IMR-90 (cell line): ENCODE measurements around the gene TPM2. TPM values are rescaled to one million over a fixed set of nuclear protein-coding genes. Genes with fewer than 3 reads are reported as not detected.

ENCODE experiments used
- ATAC-seq: fragments of 200-7000 bp; cut with Tn5 transposase; 2 replicates; pipeline ENCODE4 v1.9.1; 2020; ENCODE audit warnings: low read depth, mild to moderate bottlenecking, moderate library complexity
- BruUV-seq: library from RNA; stranded (reverse); fragments of 400-500 nt; replicated peaks from 2 replicates; lab custom pipeline; 2021; lab: Mats Ljungman, UMichigan
- CTCF ChIA-PET: fragments of 300-600 bp; formaldehyde crosslinking; extraction: SDS; loops from one replicate; lab custom pipeline; 2021; ENCODE audit warnings: antibody characterized with exemption; lab: Yijun Ruan, JAX
- POLR2A ChIA-PET: fragments of 300-600 bp; sonication (Branson Sonifier 250); formaldehyde crosslinking; loops from one replicate; lab custom pipeline; 2022; ENCODE audit warnings: antibody characterized with exemption; ENCODE audit not compliant: unreplicated experiment; lab: Charles Lee
- DNase-seq: peaks from one replicate; pipeline ENCODE4 v3.0.0; 2013
- H2AFZ ChIP-seq: replicated peaks from 2 replicates; pipeline ENCODE3; 2013; ENCODE audit warnings: low read length, mild to moderate bottlenecking; ENCODE audit not compliant: poor library complexity
- H2AK5ac ChIP-seq: 2 replicates; pipeline ENCODE4 v1.6.1; 2013; ENCODE audit warnings: low read depth, low read length, inconsistent platforms
- H2AK9ac ChIP-seq: replicated peaks from 2 replicates; pipeline ENCODE3; 2013; ENCODE audit warnings: mild to moderate bottlenecking, low read depth, low read length, moderate library complexity; ENCODE audit not compliant: poor library complexity
- H2BK120ac ChIP-seq: 2 replicates; pipeline ENCODE4 v1.6.1; 2013; ENCODE audit warnings: low read depth, low read length, inconsistent platforms
- H2BK15ac ChIP-seq: 3 replicates; pipeline ENCODE4 v1.6.1; 2013; ENCODE audit warnings: low read depth, low read length, inconsistent platforms
- H2BK20ac ChIP-seq: 2 replicates; pipeline ENCODE4 v1.6.1; 2013; ENCODE audit warnings: low read depth, mild to moderate bottlenecking, inconsistent platforms, low read length, moderate library complexity
- H2BK5ac ChIP-seq: 2 replicates; pipeline ENCODE4 v1.6.1; 2013; ENCODE audit warnings: mild to moderate bottlenecking, low read depth, low read length, inconsistent platforms; ENCODE audit not compliant: poor library complexity, severe bottlenecking
- H3K14ac ChIP-seq: replicated peaks from 2 replicates; pipeline ENCODE4 v1.6.1; 2013; ENCODE audit warnings: low read depth, low read length, inconsistent platforms
- H3K18ac ChIP-seq: 2 replicates; pipeline ENCODE4 v1.6.1; 2013; ENCODE audit warnings: low read depth, low read length, control low read depth
- H3K23ac ChIP-seq: 2 replicates; pipeline ENCODE4 v1.6.1; 2013; ENCODE audit warnings: low read depth, low read length, inconsistent platforms
- H3K27ac ChIP-seq: 2 replicates; pipeline ENCODE4 v1.5.1; 2013; ENCODE audit warnings: mild to moderate bottlenecking, control low read depth, low read length; ENCODE audit not compliant: insufficient read depth
- H3K27me3 ChIP-seq: 2 replicates; pipeline ENCODE4 v1.6.1; 2013; ENCODE audit warnings: low read length; ENCODE audit not compliant: control insufficient read depth, insufficient read depth
- H3K36me3 ChIP-seq: 2 replicates; pipeline ENCODE4 v1.6.1; 2013; ENCODE audit warnings: low read length, mixed read lengths; ENCODE audit not compliant: control insufficient read depth, insufficient read depth
- H3K4ac ChIP-seq: 2 replicates; pipeline ENCODE4 v1.6.1; 2013; ENCODE audit warnings: low read depth, low read length, inconsistent platforms
- H3K4me1 ChIP-seq: 2 replicates; pipeline ENCODE4 v1.6.1; 2013; ENCODE audit warnings: low read length, mixed read lengths; ENCODE audit not compliant: control insufficient read depth, insufficient read depth
- H3K4me2 ChIP-seq: 2 replicates; pipeline ENCODE4 v1.6.1; 2013; ENCODE audit warnings: low read depth, mild to moderate bottlenecking, control low read depth, low read length, moderate library complexity
- H3K4me3 ChIP-seq: 2 replicates; pipeline ENCODE4 v1.5.1; 2013; ENCODE audit warnings: low read depth, mild to moderate bottlenecking, control low read depth, low read length, moderate library complexity; ENCODE audit not compliant: insufficient read depth
- H3K56ac ChIP-seq: 2 replicates; pipeline ENCODE4 v1.6.1; 2013; ENCODE audit warnings: low read length, inconsistent platforms; ENCODE audit not compliant: insufficient read depth; ENCODE audit errors: extremely low read depth
- H3K79me1 ChIP-seq, 2 experiments: 2 replicates each; pipeline ENCODE4 v1.6.1; 2013; ENCODE audit warnings: low read length in 2 of 2, inconsistent platforms in 1 of 2, low read depth in 1 of 2
- H3K9ac ChIP-seq: 2 replicates; pipeline ENCODE4 v1.6.1; 2013; ENCODE audit warnings: low read depth, low read length, control low read depth
- H3K9me1 ChIP-seq: 2 replicates; pipeline ENCODE4 v1.6.1; 2013; ENCODE audit warnings: low read length, inconsistent platforms; ENCODE audit not compliant: insufficient read depth
- H3K9me3 ChIP-seq: 2 replicates; pipeline ENCODE4 v1.6.1; 2013; ENCODE audit warnings: low read length; ENCODE audit not compliant: control insufficient read depth, insufficient read depth
- H4K20me1 ChIP-seq: 2 replicates; pipeline ENCODE4 v1.6.1; 2013; ENCODE audit warnings: low read length, inconsistent platforms; ENCODE audit not compliant: insufficient read depth
- H4K5ac ChIP-seq: 2 replicates; pipeline ENCODE4 v1.6.1; 2013; ENCODE audit warnings: mild to moderate bottlenecking, low read depth, low read length, control low read depth
- H4K8ac ChIP-seq, 2 experiments: 2 replicates each; pipeline ENCODE4 v1.6.1; 2013; ENCODE audit warnings: low read depth in 2 of 2, low read length in 2 of 2, control low read depth in 1 of 2, inconsistent platforms in 1 of 2
- H4K91ac ChIP-seq: 2 replicates; pipeline ENCODE4 v1.6.1; 2013; ENCODE audit warnings: low read depth, low read length, inconsistent platforms; ENCODE audit not compliant: insufficient read depth
- BHLHE40 ChIP-seq: fragments of 150-350 bp; IDR thresholded peaks from 2 replicates; pipeline ENCODE4 v1.6.1; 2016; ENCODE audit warnings: mild to moderate bottlenecking, low read depth, low read length
- FOS ChIP-seq: fragments of 150-350 bp; IDR thresholded peaks from 2 replicates; pipeline ENCODE4 v1.6.1; 2016; ENCODE audit warnings: low read depth, low read length
- MAZ ChIP-seq: IDR thresholded peaks from 2 replicates; pipeline ENCODE4 v1.6.1; 2012; ENCODE audit warnings: low read depth, mild to moderate bottlenecking, low read length, improper control_type of control experiment, moderate library complexity, borderline replicate concordance
- NFE2L2 ChIP-seq: fragments of 150-350 bp; IDR thresholded peaks from 2 replicates; pipeline ENCODE4 v1.6.1; 2016; ENCODE audit warnings: low read depth, mild to moderate bottlenecking, low read length
- POLR2A ChIP-seq: IDR thresholded peaks from 2 replicates; pipeline ENCODE4 v1.6.1; 2012; ENCODE audit warnings: mild to moderate bottlenecking, low read depth, low read length
- RAD21 ChIP-seq: IDR thresholded peaks from 2 replicates; pipeline ENCODE4 v1.6.1; 2012; ENCODE audit warnings: low read length, improper control_type of control experiment
- WGBS, 2 experiments: methylation state at CpG; one replicate each; pipeline versions ENCODE4 v1.1.5 to v1.1.7; 2013; ENCODE audit warnings: missing lambda C conversion rate in 2 of 2; ENCODE audit not compliant: insufficient read length in 1 of 2; ENCODE audit errors: extremely low coverage in 2 of 2; 5-methylcytosine and 5-hydroxymethylcytosine counted together
- dilution Hi-C: fragments of 300-500 bp; cut with HindIII; formaldehyde crosslinking; loops from one replicate; pipeline ENCODE4 v1.14.3; 2018; ENCODE audit warnings: low sequenced_read_pairs; ENCODE audit not compliant: unreplicated experiment
- in situ Hi-C: fragments of 300-500 bp; cut with MboI; formaldehyde crosslinking; loops from 3 replicates; pipeline ENCODE4 v1.14.3; 2019; ENCODE audit warnings: low sequenced_read_pairs, inconsistent platforms, mixed read lengths
- intact Hi-C: fragments of 100-400 bp; cut with micrococcal nuclease; formaldehyde crosslinking; loops from 2 replicates; pipeline ENCODE4 v1.10.0; 2022
- polyA plus RNA-seq, 3 experiments: library from polyadenylated mRNA; depleted of rRNA; stranded (reverse); fragments of >200 nt; gene quantifications; 2 replicates each; pipeline ENCODE4 v1.2.3, GENCODE V29; 2012; ENCODE audit warnings: low replicate concordance in 1 of 3
- total RNA-seq: library from RNA; depleted of rRNA; stranded (reverse); fragments of >200 nt; gene quantifications from 2 replicates; pipeline ENCODE4 v1.2.3, GENCODE V29; 2012
- TF ChIP-seq, protein P1 (sequence below): conservative IDR thresholded peaks from 2 replicates; pipeline ENCODE4 v1.5.1; 2012; ENCODE audit warnings: mild to moderate bottlenecking, low read depth, low read length, improper control_type of control experiment
- TF ChIP-seq, protein P2 (sequence below): fragments of 150-350 bp; IDR thresholded peaks from 2 replicates; pipeline ENCODE4 v1.6.1; 2017; ENCODE audit warnings: mild to moderate bottlenecking, antibody characterized with exemption, low read length, low read depth
- TF ChIP-seq, protein P3 (sequence below): fragments of 150-350 bp; IDR thresholded peaks from 2 replicates; pipeline ENCODE4 v1.6.1; 2016; ENCODE audit warnings: low read depth, mild to moderate bottlenecking, low read length, moderate library complexity, borderline replicate concordance

Gene TPM2
- total and polyA plus RNA-seq, 2 of the 4 experiments (the other 2 are of a cell fraction) = 960 to 2,500 TPM

DNA sequence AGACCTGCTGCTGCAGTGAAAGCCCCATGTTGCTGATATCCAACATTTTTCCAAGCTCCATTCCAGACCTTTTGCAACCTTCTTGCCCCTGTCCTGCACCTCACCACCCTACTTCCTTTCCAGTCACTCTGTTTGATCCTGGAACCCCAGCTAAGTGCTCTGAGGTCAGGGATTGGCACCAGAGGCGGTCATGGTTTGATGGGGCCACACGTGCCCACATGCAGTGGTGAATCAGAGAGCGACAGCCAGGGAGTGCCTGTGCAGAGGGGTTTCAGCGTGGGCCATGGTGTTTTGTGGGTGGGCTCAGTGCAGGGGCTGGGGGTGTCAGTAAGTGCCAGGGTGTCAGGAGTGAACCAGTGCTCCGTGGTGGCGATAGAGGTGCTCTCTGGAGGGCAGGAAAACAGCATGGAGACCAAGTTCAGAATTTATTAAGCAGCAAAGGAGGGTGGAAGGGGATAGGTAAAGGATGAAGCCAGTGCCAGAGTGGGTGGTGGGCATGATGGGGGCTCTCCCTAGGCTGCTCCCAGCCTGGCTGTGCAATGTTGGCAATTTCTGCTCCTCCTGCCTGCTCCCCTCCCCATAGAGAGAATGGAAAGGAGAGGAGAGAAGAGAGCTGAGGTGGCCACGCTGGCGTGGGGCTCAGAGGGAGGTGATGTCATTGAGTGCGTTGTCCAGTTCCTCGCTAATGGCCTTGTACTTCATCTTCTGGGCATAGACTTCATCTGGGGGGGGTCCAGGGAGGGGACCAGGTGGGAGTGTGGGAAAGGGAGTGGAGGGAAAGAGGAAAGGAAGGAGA lies 7.0 kb downstream of the TPM2 start (continued):
- TF ChIP-seq, protein P1, sequence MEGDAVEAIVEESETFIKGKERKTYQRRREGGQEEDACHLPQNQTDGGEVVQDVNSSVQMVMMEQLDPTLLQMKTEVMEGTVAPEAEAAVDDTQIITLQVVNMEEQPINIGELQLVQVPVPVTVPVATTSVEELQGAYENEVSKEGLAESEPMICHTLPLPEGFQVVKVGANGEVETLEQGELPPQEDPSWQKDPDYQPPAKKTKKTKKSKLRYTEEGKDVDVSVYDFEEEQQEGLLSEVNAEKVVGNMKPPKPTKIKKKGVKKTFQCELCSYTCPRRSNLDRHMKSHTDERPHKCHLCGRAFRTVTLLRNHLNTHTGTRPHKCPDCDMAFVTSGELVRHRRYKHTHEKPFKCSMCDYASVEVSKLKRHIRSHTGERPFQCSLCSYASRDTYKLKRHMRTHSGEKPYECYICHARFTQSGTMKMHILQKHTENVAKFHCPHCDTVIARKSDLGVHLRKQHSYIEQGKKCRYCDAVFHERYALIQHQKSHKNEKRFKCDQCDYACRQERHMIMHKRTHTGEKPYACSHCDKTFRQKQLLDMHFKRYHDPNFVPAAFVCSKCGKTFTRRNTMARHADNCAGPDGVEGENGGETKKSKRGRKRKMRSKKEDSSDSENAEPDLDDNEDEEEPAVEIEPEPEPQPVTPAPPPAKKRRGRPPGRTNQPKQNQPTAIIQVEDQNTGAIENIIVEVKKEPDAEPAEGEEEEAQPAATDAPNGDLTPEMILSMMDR = no peak

DNA sequence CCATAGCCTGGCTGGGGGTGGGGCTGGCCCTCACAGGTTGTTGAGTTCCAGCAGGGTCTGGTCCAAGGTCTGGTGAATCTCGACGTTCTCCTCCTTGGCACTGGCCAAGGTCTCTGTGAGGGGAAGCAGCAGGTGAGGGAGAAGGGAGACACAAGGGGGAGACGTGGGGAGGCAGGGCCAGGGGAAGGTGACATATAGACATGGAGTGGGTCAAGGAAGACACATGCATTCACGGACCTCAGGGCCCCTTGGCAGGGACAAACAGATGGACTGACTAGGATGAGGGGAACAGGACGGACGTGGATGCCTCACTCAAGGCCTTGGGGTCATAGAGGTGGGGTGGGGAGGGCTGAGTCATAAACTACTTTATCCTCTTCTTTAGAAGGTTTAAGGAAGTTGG lies 7.7 kb downstream of the TPM2 start:
- Histone ChIP-seq H2AK9ac (peak overlapping the region; percentile 17), H2BK20ac (no peak overlapping the region), H3K4me3 (no peak overlapping the region), H3K4me2 (no peak overlapping the region; the same call in 1 of the 2 replicates), H3K9me1 (peaks cover 53% of the 10 kb centered on the region), H3K14ac (peak overlapping the region; percentile 53; the same call in 1 of the 2 replicates), H3K4ac (peak overlapping the region; percentile 69), H4K8ac (peak overlapping the region in 1 of 2 experiments; percentile 12; a peak in 1 of 4 replicates), H2AK5ac (peak overlapping the region; percentile 14; the same call in 1 of the 2 replicates), H3K9ac (peak overlapping the region; percentile 23; the same call in 1 of the 2 replicates), H3K18ac (no peak overlapping the region), H2AFZ (peak overlapping the region; percentile 25), H3K56ac (no peak overlapping the region), H2BK15ac (no peak overlapping the region), H3K23ac (no peak overlapping the region), H4K5ac (no peak overlapping the region; the same call in 1 of the 2 replicates), H4K20me1 (peaks cover 72% of the 10 kb centered on the region), H2BK120ac (no peak overlapping the region), H2BK5ac (peak overlapping the region; percentile 82), H3K4me1 (peaks cover 55% of the 10 kb centered on the region), H3K9me3 (no peaks in the 10 kb centered on the region), H3K27ac (peak overlapping the region; percentile 47), H3K36me3 (peaks cover 53% of the 10 kb centered on the region), H3K27me3 (no peaks in the 10 kb centered on the region), H4K91ac (peak overlapping the region; percentile 5; the same call in 1 of the 2 replicates), H3K79me1 (peaks cover 13 to 70% of the 10 kb centered on the region in 2 experiments)
- intact Hi-C loops = loop anchor here (10.0 kb wide), 1 partner anchor 77 kb away; the partner anchor contains the start of gene TESK1
- ChIA-PET POLR2A (interaction anchor here (1.3 kb wide), 1 partner anchor 21 kb away, joined by 3 read pairs; no protein-coding TSS in a partner anchor), CTCF (no interaction called here)
- ATAC-seq (peak; percentile 0; the same call in 1 of the 2 replicates), DNase-seq (no peak)
- BruUV-seq = no TSS peak
- TF ChIP-seq, protein P2, sequence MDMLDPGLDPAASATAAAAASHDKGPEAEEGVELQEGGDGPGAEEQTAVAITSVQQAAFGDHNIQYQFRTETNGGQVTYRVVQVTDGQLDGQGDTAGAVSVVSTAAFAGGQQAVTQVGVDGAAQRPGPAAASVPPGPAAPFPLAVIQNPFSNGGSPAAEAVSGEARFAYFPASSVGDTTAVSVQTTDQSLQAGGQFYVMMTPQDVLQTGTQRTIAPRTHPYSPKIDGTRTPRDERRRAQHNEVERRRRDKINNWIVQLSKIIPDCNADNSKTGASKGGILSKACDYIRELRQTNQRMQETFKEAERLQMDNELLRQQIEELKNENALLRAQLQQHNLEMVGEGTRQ = no peak
- no peak for TF ChIP-seq POLR2A
- TF ChIP-seq FOS = no peak
- TF ChIP-seq MAZ = no peak
- TF ChIP-seq BHLHE40 = no peak
- TF ChIP-seq, protein P3, sequence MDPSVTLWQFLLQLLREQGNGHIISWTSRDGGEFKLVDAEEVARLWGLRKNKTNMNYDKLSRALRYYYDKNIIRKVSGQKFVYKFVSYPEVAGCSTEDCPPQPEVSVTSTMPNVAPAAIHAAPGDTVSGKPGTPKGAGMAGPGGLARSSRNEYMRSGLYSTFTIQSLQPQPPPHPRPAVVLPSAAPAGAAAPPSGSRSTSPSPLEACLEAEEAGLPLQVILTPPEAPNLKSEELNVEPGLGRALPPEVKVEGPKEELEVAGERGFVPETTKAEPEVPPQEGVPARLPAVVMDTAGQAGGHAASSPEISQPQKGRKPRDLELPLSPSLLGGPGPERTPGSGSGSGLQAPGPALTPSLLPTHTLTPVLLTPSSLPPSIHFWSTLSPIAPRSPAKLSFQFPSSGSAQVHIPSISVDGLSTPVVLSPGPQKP = no peak
- TF ChIP-seq NFE2L2 = no peak
- no peak for TF ChIP-seq RAD21
- in situ Hi-C loops = no loop called here
- WGBS, 2 experiments = 82% methylated on average over 3 of the region's 6 CpGs; no CpG with 5 or more reads in 1 of the 2 experiments
- dilution Hi-C loops = no loop called here
